ENCODE data around the gene NCKAP5L.

- TF ChIP-seq CTCF (IDR thresholded peaks at IDR 0.05; ENCODE audit: extremely low read depth in 1 of 2, insufficient read depth in 1 of 2, low read depth in 1 of 2, low read length in 2 of 2), result no peak
- no peak for TF ChIP-seq EZH2 (IDR thresholded peaks at IDR 0.05; ENCODE audit: borderline replicate concordance, low read depth, low read length, severe bottlenecking)
These were observed 39.5 kb upstream of the NCKAP5L start for GRCh38 chr12:49867570-49868341.
